ENCODE results near the gene RNF144A. TPM values are rescaled to one million over a fixed set of nuclear protein-coding genes. Genes with fewer than 3 reads are reported as not detected.

Gene RNF144A
- total and polyA plus RNA-seq, 2 experiments from 2014 or later, result 5.4 to 10.1 TPM

DNA sequence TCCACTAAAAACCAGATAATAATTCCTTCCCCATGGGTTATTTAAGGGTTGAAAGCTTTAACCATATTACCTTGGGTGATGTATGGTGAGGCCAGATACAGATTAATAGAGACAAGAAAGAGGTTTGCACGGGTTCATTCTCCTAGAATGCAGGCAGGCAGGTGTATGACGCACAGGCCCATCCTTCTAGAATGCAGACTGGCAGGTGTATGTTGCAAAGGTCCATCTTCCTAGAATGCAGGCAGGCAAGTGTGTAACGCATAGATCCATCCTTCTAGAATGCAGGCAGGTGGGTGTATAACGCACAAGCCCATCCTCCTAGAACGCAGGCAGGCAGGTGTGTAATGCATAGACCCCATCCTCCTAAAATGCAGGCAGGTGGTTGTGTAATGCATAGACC lies 35.7 kb upstream of the RNF144A start:
- no peak overlapping the region for H3K27ac ChIP-seq
- H3K4me2 ChIP-seq, result no peak overlapping the region
- no peak overlapping the region for H3K4me3 ChIP-seq
- H3K9me3 ChIP-seq (ENCODE audit: low read depth), result no peaks in the 10 kb centered on the region
- no peaks in the 10 kb centered on the region for H3K4me1 ChIP-seq (ENCODE audit: insufficient read depth)
- H3K79me2 ChIP-seq, result no peaks in the 10 kb centered on the region
- no peak for DNase-seq (ENCODE audit: low spot score)
- H4K20me1 ChIP-seq (ENCODE audit: insufficient read depth, poor library complexity, severe bottlenecking), result no peaks in the 10 kb centered on the region
- no peaks in the 10 kb centered on the region for H3K36me3 ChIP-seq (replicated peaks; ENCODE audit: insufficient read depth, low read depth)
- H3K9me2 ChIP-seq (replicated peaks; ENCODE audit: insufficient read depth), result no peaks in the 10 kb centered on the region
- no peaks in the 10 kb centered on the region for H3K27me3 ChIP-seq
- no peak overlapping the region for H2AFZ ChIP-seq
- WGBS (ENCODE audit: low lambda C conversion rate, missing lambda C conversion rate), result 97% methylated on average over 5 of the region's 5 CpGs
- TF ChIP-seq EZH2 (IDR thresholded peaks at IDR 0.05; ENCODE audit: borderline replicate concordance), result no peak
- TF ChIP-seq, protein P1, sequence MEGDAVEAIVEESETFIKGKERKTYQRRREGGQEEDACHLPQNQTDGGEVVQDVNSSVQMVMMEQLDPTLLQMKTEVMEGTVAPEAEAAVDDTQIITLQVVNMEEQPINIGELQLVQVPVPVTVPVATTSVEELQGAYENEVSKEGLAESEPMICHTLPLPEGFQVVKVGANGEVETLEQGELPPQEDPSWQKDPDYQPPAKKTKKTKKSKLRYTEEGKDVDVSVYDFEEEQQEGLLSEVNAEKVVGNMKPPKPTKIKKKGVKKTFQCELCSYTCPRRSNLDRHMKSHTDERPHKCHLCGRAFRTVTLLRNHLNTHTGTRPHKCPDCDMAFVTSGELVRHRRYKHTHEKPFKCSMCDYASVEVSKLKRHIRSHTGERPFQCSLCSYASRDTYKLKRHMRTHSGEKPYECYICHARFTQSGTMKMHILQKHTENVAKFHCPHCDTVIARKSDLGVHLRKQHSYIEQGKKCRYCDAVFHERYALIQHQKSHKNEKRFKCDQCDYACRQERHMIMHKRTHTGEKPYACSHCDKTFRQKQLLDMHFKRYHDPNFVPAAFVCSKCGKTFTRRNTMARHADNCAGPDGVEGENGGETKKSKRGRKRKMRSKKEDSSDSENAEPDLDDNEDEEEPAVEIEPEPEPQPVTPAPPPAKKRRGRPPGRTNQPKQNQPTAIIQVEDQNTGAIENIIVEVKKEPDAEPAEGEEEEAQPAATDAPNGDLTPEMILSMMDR (IDR thresholded peaks at IDR 0.05; ENCODE audit: poor library complexity), result no peak
- no peak for TF ChIP-seq EZH2phosphoT487 (IDR thresholded peaks at IDR 0.05; ENCODE audit: low read depth, severe bottlenecking, unreplicated experiment)

DNA sequence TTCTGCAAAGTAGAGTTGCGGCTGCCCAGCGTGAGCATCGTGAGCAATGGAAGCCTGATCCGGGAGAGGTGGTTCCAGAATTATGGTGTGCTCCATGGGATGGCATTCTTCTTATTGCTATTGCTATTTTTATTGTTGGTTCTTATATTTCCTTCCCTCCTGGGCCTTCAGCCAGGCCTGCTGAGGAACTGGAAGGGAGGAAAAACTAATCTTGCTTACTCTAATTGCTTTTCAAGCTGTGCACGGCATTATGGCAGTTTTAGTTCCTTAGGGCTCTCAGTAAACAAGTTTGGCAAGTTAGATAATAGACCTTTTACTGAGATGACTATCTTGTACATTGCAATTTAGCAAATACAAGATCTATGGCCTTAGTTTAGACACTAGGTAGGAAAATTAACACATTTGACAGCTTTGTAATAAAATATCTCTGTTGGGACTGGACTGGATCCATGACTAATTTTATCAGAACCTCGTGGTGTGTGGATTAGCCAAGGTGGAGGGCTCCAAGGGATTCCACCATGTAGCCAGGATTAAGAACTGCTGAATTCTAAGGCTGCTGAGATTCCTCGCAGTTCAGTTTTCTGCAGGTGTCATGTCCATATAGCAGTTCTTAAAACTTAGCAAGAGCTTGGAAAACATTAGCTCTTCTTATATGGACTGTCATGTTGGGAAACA lies 33.6 kb upstream of the RNF144A start:
- 75% methylated on average over 7 of the region's 7 CpGs for WGBS (ENCODE audit: low lambda C conversion rate, missing lambda C conversion rate)
- Histone ChIP-seq H3K36me3 (replicated peaks; ENCODE audit: insufficient read depth, low read depth) (no peaks in the 10 kb centered on the region), H2AFZ (no peak overlapping the region), H3K27ac (no peak overlapping the region), H3K4me2 (no peak overlapping the region), H4K20me1 (ENCODE audit: insufficient read depth, poor library complexity, severe bottlenecking) (no peaks in the 10 kb centered on the region), H3K4me3 (no peak overlapping the region), H3K9me2 (replicated peaks; ENCODE audit: insufficient read depth) (no peaks in the 10 kb centered on the region), H3K9me3 (ENCODE audit: low read depth) (no peaks in the 10 kb centered on the region), H3K27me3 (no peaks in the 10 kb centered on the region), H3K4me1 (ENCODE audit: insufficient read depth) (no peaks in the 10 kb centered on the region), H3K79me2 (no peaks in the 10 kb centered on the region)
- DNase-seq (ENCODE audit: low spot score), result no peak
- TF ChIP-seq EZH2phosphoT487 (IDR thresholded peaks at IDR 0.05; ENCODE audit: low read depth, severe bottlenecking, unreplicated experiment), result peak; percentile 52
- TF ChIP-seq, protein P1 (IDR thresholded peaks at IDR 0.05; ENCODE audit: poor library complexity), result no peak

DNA sequence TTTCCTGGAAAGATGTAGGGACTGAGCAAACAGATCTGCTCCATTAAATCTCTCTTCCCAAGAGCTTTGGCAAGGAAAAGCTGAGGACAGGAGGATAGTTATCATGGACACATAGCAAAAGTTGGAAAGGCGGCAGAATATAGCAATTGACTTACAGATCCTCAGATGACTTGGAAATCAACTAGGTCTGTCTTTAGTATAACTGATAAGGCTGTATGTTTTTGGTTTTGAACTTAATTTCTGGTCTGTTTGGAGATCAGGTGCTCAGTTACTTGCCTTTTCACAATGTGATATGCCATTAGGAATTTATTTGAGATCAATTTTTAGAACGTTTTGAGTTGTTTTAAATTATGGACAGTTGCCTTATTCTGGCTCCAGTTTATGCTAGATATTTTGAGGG lies 31.7 kb upstream of the RNF144A start:
- H3K27ac ChIP-seq, result no peak overlapping the region
- no peaks in the 10 kb centered on the region for H3K36me3 ChIP-seq (replicated peaks; ENCODE audit: insufficient read depth, low read depth)
- no peaks in the 10 kb centered on the region for H3K79me2 ChIP-seq
- no peaks in the 10 kb centered on the region for H3K9me3 ChIP-seq (ENCODE audit: low read depth)
- no peak overlapping the region for H3K4me2 ChIP-seq
- H3K4me3 ChIP-seq, result no peak overlapping the region
- DNase-seq (ENCODE audit: low spot score), result no peak
- H4K20me1 ChIP-seq (ENCODE audit: insufficient read depth, poor library complexity, severe bottlenecking), result no peaks in the 10 kb centered on the region
- H2AFZ ChIP-seq, result no peak overlapping the region
- TF ChIP-seq, protein P1 (IDR thresholded peaks at IDR 0.05; ENCODE audit: poor library complexity), result no peak
- no peak for TF ChIP-seq EZH2phosphoT487 (IDR thresholded peaks at IDR 0.05; ENCODE audit: low read depth, severe bottlenecking, unreplicated experiment)
- TF ChIP-seq EZH2 (IDR thresholded peaks at IDR 0.05; ENCODE audit: borderline replicate concordance), result no peak
- WGBS (ENCODE audit: low lambda C conversion rate, missing lambda C conversion rate), result 79% methylated on average over 2 of the region's 2 CpGs
- no peaks in the 10 kb centered on the region for H3K4me1 ChIP-seq (ENCODE audit: insufficient read depth)
- H3K9me2 ChIP-seq (replicated peaks; ENCODE audit: insufficient read depth), result no peaks in the 10 kb centered on the region
- H3K27me3 ChIP-seq, result peaks cover 8% of the 10 kb centered on the region
